Caki2 (cell line): Measurements from ENCODE around the gene TRAF3. TPM values are rescaled to one million over a fixed set of nuclear protein-coding genes. Genes with fewer than 3 reads are reported as not detected.
A peak's percentile ranks its signal among the peaks of the same experiment; 100 is the strongest.

Source experiments
- DNase-seq: peaks from one replicate; pipeline ENCODE4 v3.0.0-alpha.2; 2015; ENCODE audit warnings: low read depth
- in situ Hi-C: cut with HindIII; loops from 2 replicates; pipeline ENCODE4 v1.10.0; 2016; ENCODE audit warnings: low sequenced_read_pairs, low pct_unique_long_range_greater_than_20kb, mixed read lengths
- total RNA-seq: library from RNA; depleted of rRNA; stranded (reverse); fragments of >200 nt; shearing (Covaris generic); gene quantifications from 2 replicates; pipeline ENCODE4 v1.2.3, GENCODE V29; 2014; ENCODE audit warnings: low replicate concordance

TRAF3 gene
- total RNA-seq, 1 experiment from 2014 or later: 13.2 TPM

DNA sequence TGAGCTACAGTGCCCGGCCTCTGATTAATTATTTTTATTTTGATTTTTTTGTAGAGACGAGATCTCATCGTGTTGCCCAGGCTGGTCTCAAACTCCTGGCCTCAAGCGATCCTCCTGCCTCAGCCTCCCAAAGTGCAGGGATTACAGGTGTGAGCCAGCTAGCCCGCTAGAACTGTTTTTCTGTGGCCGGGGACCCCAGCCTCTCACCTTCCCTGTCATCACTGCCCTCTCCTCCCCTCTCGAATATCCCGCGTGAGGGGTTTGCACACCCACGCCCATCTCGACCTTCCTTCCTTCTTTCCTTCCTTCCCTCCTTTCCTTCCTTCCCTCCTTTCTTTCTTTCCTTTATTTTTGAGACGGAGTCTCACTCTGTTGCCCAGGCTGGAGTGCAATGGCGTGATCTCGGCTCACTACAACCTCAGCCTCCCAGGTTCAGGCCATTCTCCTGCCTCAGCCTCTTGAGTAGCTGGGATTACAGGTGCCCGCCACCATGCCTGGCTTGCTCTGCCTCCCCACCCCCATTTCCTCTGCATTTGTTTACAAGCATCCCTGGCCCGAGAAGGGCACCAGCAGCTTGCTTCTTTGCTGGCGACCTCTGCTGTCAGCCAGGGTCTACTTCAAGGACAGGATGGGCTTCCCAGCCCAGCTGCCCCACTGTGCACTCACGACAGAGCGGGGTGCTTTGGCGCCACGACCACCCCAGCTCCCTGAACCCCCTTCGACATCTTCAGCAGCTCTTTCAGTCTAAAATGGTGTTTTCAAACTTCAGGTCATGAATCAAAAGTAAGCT, 4.3 kb upstream of the TRAF3 start:
- no peak for DNase-seq
- in situ Hi-C loops: no loop called here

DNA sequence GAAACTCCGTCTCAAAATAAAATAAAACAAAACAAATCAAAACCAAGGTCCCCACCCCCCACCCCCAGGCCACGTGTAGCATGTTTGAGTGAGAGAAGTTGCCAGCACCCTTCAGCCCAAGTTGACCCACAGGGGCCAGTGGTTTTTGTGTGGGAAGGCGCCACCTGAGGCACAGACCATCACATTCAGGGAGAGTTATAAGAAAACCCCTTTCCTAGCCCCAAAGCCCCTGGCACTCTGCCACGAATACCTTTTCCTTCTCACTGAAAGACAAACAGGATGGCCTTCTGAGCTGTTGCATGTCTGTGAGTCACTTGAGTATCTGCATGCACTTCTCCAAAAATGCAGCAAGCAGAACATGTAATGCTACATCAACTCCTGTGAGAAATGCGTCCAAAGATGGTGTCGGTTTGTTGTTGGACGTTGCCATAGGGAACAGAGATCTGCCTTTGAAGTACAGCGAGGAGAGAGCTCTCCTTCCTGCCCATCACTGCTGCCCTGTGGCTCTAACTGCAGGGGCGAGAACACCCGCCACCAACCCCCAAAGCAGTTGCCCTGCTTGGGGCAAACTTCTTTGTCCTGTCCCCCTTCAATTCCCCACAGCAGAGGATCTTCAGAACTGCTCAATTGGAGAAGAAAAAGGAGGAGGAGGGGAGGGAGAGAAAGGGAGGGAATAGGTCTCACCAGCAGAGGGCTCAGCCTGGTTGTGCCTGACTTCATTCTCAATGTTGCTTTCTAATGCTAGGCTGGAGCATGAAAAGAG, 2.7 kb upstream of the TRAF3 start:
- peak; percentile 79 for DNase-seq
- in situ Hi-C loops: no loop called here

DNA sequence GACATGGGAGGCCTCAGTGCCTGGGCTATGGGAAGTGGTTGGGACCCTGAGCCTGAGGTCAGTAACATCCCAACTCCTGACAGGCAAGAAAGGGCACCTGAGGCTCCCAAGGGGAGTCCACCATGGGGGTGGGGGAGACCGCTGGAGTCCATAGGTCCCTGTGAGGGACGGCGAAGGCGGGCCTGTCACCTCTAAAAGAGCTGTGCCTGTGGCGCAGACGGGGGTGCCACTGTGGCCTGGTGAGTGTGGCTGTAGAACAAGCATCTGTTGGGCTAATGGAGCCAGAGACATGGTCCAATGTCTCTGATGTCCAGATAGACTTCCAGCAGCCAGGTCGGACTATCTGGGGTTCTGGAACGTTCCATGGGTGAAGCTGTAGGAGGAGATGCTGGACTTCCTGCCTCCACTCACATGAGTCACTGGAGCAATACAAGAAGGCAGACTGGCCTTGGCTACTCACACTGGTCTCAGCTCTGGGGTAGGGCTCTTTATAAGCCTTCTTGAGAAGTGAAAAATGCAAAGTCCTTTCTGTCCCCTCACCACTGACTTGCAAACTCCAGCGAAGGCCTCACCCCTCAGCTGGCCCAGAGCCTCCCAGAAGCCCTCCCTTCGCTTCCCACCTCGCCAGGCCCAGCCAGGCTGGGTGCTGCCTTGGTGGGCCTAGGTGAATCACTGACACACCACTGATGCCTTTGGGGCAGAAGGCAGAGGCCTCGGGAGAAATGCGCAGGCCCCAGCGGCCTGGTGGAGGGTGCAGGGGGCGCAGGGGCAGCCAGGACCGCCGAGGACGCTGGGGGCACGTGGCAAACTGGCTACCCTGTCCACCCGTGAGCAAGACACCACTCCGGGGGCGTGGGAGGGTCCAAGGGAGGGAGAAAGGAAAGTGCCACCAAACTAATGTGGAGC, 1.1 kb upstream of the TRAF3 start:
- in situ Hi-C loops: no loop called here

DNA sequence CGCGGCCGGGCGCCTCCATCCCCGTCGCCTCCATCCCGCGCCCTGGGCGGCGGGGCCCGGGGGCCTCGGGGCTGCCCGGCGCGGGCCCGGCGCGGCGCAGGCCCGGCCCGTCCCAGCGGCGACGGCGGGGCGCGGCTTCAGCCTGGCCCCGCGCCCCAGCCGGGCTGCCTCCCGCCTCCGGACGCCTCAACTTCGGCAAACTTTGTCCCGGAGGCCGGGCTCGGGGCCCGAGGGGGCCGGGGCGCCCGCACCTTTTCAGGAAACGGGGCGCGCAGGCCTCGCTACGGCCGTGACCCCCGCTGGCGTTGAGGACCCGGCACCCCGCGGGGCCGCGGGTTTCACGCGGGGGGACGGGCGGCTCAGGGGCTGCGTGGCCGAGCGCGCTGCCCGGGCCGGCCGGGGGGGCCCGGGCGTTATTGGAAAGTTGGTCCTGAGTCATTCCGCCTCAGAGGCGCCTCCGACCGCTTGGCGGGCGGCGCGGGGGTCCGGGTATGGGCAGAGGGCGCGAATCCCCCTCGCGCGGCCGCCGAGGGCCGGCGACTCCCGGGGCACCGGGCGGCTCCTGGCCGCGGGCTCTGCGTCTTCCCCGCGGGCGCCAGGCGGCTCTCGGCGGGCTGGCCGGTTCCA, 575 bp downstream of the TRAF3 start:
- in situ Hi-C loops: no loop called here
- DNase-seq: no peak

More for the DNA sequence above, 1.1 kb upstream of the TRAF3 start:
- peak; percentile 48 for DNase-seq

DNA sequence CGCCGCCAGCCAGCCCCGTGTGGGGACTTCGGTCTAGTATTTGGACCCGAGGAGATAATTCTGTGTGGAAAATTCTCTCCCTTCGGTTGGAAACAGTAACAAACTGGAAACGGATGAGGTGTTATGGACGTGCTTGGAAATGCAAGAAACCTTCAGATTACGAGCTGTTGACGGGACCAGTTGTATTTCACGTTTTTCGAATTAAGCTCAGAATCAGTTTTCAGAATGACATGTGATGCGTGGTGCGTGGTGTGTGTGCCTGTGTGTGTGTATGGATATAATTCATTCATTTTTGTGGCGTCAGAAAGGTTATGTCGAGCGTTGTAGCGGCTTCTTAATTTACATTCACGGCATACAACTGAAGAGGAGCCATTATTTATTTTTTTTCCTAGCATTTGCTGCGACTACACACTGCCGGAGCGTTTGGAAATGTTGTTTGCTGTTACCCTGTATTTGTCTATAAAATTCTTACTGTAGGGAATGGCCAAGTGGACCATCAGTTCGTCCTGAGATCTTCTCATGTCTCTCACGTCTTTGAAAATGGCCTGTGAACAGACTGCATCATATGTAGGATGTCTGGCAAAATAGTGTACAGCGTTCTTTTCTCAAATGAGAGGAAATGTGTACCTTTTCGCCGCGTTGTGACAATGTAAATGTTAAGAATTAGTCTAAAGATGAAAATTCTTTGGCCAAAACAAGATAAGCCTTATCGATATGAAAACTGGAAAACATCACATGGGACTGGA, 1.3 kb downstream of the TRAF3 start:
- DNase-seq: no peak
- in situ Hi-C loops: no loop called here

DNA sequence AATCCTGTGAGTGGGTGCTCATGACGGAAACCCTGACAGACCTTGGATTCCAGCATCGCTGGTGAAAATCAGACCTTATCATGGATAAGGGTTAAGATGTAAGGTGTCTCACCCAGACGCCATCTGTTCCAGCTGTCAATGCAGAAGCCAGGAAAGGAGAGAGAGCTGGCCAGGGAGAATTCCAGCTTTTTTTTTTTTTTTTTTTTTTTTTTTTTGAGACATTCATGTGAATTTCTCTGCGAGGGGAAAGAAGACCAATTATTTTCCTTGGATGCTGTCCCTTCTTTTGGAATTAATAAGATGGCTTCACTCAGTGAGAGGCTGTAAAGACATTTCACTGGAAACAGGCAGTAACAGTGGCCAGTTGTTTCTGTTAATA, 1.8 kb downstream of the TRAF3 start:
- in situ Hi-C loops: no loop called here
- no peak for DNase-seq

DNA sequence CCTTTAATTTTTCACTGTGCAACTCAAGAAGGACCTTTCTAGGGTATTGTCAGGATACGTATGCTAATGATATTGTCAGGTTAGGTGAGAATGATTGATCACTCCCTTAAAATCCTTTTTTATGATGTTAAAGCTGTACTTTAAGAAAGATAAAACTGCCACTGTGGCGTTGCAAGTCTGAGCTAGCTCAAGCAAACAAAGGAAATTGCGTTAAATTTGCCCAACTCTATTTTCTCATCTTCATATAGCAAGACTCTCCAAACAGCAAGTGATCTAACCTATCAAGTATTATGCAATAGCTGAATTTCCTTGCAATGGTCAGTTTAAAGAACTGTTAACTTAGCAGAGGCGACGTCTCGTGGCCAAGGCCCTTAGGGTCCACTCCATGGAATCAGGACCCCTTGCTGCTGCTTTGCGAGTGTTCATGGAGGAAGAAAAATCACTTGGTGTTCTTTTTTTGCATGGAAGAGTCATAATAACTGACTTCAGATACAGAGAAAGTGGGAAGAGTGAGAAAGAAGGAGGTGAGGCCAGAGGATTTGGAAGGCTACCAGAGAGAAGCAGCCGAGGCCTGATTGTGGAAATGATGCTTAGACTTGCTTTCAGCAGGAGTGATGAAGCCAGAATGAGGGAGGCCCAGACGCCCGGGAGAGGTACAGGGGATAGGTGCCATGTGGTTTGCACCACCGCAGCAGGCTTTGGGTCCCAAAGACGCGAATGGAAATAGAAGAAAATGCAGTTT, 2.5 kb downstream of the TRAF3 start:
- in situ Hi-C loops: no loop called here
- DNase-seq: no peak

DNA sequence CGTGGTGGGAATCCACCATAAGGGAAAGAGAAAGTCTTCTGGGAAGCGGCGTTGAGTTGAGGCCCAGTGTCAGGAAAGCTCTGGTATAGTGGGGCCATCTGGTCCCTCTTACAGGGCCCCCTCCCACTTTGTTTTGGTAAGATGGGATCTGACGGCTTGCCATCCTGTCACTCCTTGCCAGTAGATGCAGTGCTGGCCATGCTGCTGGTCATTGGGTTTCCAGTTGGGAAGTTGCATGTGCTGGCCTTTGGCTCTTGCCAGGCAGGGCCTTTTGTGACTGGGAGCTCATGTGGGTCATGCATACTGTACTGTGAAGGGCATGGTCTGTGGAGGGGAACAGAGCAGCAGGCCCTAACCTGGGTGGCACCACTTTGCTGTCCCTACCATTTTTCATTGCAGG, 3.8 kb downstream of the TRAF3 start:
- in situ Hi-C loops: no loop called here
- DNase-seq: no peak

DNA sequence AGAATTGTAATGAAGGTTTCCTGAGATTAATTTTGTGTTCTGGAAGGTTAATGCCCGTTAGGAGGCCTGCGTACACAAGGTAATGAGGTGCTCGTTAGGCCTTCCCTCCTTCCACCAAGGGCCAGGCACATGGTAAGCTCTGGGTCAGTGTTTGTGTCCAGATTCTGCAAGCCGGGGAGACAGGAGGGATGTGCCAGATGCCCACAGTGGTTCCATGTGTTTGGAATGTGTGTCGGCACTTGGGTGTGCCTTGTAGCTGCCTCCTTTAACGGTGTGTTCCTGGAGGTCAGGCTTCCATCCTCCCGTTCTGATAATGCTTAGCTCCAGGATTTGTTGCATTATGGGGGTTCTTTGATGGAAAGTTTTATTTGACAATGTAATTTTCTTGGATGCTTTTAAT, 5.7 kb downstream of the TRAF3 start:
- in situ Hi-C loops: no loop called here
- no peak for DNase-seq

DNA sequence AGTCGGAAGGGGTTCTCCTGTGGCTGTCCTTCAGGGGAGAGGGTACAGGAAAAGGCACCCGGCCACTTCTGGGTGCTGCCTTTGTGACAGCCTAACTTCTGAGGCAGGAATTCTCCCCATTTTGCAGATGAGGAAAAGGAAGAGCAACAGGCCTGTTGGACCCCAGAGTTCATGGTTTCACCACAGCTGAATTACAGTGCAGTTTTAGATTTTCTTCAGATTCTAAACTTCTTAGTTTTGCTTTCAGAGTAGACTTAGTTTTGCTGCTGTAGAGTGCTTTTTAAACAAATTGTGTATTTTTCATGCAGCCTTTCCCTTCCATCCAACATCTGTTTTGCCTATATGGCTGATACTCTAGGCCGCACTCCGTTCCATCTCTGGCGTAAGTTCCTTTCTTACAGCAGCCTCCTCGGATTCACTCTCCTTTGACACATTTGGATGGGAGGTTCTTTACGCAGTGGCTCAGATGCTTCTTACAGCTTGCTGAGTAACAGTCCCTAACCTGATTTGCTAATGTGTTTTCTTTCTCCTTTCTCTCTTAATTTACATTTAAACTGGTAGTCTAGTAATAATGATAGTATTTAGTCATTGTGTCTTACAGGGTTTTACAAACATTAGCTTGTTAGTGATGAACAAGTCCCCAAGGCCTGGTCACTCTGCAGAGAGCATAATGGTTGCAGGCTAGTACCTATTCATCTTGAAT, 7.8 kb downstream of the TRAF3 start:
- in situ Hi-C loops: no loop called here
- DNase-seq: no peak

DNA sequence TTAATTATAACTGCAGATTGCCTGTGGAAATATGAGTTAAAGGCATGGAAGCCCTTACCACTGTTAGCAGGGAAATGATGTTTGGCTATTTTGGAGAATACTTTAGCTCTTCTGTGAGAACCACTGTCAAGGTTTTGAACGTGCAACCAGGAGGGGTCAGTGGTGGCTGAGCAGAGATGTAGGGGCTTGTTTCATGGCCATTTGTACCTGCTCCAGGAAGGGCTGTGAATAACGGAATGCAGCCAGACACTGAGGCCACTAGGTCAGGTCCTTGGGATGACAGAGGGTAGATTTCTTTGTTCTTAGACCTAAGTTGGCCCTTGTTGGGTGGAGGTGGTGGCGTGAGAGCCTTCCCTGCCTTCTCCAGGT, 8.3 kb downstream of the TRAF3 start:
- in situ Hi-C loops: no loop called here
- DNase-seq: no peak

DNA sequence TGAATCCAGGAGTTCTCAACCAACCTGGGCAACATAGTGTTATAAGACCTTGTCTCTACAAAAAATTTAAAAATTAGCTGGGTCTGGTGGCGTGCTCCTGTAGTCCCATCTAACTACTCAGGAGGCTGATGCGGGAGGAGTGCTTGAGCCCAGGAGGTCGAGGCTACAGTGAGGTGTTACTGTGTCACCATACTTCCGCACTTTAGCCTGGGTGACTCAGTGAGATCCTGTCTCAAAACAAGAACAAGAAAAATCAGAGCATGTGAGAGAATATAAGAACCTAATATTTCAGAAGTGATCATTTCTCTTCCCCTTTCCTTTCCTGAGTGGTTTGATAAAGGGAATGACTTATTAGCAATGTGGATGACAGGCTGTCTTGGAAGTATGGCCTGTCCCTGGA, 9.5 kb downstream of the TRAF3 start:
- DNase-seq: no peak
- in situ Hi-C loops: no loop called here

DNA sequence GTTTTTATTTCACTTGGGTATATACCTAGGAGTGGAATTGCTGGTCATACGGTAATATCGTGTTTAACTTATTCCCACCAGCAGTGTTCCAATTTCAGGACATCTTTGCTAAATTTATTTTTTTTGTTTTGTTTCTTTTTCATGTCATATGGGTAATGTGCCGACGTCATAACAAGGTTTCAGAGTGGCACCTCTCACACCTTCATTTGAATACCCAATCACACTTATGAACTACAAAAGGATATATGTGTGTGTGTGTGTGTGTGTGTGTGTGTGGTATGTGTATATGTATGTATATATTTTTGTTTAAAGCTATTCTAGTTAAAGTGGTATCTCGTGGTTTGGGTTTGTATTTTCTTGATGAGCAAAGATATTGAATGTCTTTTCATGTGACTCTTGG, 12.1 kb downstream of the TRAF3 start:
- no peak for DNase-seq
- in situ Hi-C loops: no loop called here

DNA sequence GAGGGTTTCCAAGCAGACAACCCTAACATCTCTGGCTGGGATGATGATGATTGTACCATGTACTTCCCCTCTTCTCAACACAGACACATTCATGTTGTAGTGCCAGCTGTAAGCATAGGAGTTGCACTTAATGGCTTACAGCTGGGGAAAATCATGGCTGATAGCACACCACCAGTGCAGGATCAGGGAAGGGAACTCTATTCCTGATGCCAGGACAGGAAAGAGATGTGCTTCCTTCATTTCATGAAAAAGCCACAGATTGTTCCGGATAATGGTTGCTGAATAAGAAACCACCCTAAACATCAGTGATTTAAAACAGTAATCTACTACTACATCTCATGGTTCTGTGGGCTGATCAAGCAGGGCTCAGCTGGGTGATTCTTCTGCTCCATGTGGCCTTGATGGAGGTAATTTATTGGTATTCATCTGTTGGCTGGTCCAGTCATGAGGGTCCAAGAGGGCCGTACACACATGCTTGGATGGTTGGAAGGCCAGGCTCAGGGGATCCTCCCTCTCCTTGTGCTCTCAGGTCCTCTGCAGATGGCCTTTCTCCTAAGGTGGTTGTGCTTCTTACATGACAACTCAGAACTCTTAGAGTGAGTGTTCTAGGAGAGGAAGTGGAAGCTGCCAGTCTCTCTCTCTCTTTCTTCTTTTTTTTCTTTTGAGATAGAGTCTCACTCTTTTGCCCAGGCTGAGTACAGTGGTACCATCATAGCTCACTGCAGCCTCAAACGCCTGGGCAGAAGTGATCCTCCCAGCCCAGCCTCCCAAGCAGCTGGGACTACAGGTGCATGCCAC, 16.5 kb downstream of the TRAF3 start:
- DNase-seq: no peak
- in situ Hi-C loops: no loop called here

DNA sequence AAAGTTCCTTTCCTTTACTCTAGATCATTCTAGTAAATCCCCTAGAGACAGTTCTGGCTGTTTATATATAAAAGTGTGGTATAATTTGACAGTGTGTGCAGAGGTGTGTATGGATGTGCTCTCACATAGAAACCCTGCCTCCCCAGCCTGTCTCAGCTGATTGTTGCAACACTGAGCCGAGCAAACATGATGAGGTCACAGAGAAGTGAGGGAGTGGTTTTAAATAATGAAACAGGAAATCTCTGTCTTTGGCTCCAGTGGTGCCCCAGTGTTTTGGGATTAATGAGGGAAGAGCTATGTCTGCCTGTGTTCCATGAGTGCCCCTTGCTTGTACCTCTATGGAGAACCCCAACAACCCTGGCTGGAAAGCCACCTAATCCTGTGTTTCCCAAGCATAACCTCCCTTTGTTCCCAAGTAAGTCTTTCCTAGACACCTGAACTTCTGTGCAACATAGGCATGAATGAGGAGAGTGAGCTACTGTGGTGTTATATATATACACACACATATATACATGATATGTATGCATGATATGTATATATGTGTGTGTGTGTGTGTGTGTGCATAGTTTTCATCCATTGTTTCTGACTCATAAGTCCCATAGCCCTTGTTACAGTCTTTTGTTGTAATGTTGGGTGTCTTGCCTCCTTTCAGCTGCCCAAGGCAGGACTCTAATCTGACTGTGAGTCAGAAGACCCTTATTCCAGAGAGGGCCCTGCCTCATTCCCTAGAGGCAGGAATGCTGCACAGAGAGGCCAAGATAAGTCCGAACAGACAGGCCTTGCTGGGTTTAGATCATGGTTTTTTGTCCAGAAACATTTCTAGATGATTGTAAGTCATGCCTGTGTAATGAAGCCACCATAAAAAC, 18.0 kb downstream of the TRAF3 start:
- DNase-seq: peak; percentile 48
- in situ Hi-C loops: no loop called here
